Measurements from ENCODE around the gene RARS1. TPM values are rescaled to one million over a fixed set of nuclear protein-coding genes. Genes with fewer than 3 reads are reported as not detected.
"Not testable (repeated sequence)": the region's sequence is repeated elsewhere in the genome, so short reads cannot be mapped to it uniquely, and the experiment has no call there.

The RARS1 gene
- total and polyA plus RNA-seq, 7 experiments from 2014 or later = 21.3 to 110 (median 64.5) TPM

DNA sequence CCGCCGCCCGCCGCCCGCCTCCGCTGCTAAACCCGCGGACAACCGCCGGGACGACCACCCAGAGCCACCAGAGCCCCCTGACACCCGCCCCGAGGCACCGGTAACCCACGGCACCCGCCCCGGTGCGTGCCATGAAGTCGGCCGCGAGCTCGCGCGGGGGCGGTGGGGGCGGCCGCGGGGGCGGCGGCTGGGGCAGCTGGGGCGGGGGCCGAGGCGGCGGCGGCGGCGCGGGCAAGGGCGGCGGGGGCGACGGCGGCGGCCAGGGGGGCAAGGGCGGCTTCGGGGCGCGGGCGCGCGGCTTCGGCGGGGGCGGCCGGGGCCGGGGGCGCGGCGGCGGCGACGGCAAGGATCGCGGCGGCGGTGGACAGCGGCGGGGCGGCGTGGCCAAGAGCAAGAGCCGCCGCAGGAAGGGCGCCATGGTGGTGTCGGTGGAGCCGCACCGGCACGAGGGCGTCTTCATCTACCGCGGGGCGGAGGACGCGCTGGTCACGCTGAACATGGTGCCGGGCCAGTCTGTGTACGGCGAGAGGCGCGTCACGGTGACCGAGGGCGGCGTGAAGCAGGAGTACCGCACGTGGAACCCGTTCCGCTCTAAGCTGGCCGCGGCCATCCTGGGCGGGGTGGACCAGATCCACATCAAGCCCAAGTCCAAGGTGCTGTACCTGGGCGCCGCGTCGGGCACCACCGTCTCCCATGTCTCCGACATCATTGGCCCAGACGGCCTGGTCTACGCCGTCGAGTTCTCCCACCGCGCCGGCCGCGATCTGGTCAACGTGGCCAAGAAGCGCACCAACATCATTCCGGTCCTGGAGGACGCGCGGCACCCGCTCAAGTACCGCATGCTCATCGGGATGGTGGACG, 43.3 kb downstream of the RARS1 start:
- ChIA-PET CTCF (no interaction called here), POLR2A (no interaction called here)
- DNase-seq (no peak), ATAC-seq (no peak)
- Histone ChIP-seq H3K9me3 (ENCODE audit: control insufficient read depth in 2 of 3, low read length in 3 of 3) (no peaks in the 10 kb centered on the region), H3K4me3 (ENCODE audit: low read length) (no peak overlapping the region), H3K36me3 (ENCODE audit: control insufficient read depth in 2 of 3, insufficient read depth in 3 of 3, low read length in 3 of 3) (no peaks in the 10 kb centered on the region), H3K4me1 (ENCODE audit: control insufficient read depth in 2 of 2, insufficient read depth in 2 of 2, low read length in 2 of 2) (no peaks in the 10 kb centered on the region), H3K27me3 (ENCODE audit: control insufficient read depth in 2 of 2, insufficient read depth in 2 of 2, low read length in 2 of 2) (peaks cover 0 to 18% of the 10 kb centered on the region in 2 donors), H3K27ac (ENCODE audit: low read depth, low read length) (no peak overlapping the region)
- intact Hi-C loops (cut with micrococcal nuclease) = loop anchor here in 1 of 2 donors (2.0 kb wide), 1 partner anchor 49 kb away; the partner anchor contains the start of gene PANK3
- H3K27ac Mint-ChIP-seq = no peak overlapping the region
- H3K4me3 Mint-ChIP-seq = peak overlapping the region; percentile 33 to 88 (median 69)
- peaks cover 4 to 18% (median 14%) of the 10 kb centered on the region in 7 donors for H3K4me1 Mint-ChIP-seq
- peaks cover 26 to 51% (median 43%) of the 10 kb centered on the region in 5 donors for H3K27me3 Mint-ChIP-seq
- H3K36me3 Mint-ChIP-seq = peaks cover 0 to 3% (median 0%) of the 10 kb centered on the region in 5 donors
- peaks cover 0 to 13% (median 4%) of the 10 kb centered on the region in 11 donors for H3K9me3 Mint-ChIP-seq

DNA sequence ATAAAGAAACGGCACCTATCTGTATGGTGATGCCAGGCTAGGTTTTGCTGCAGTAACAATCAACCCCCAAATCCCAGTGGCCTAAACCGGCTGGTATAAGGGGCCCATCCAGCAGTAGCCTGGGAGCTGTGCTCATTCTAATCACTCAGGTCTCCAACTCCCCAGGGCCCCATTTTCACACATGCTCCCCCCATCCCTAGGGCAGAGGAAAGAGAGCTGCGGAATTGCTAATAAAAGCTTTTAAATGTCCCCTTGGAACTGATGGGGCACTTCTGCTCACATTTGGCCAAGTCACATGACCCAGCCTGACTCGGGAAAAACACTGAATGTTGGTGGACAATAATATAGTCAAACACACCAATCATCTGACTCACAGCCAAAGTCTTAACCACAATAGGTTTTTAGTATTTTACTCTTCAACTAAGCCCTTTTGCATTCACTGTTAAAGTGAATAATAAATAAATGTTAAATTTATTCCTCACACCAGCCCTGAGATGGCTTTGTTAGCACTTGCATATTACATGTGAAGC, 44.4 kb downstream of the RARS1 start:
- POLR2A ChIA-PET = no interaction called here
- intact Hi-C loops (cut with micrococcal nuclease) = no loop called here
- Histone ChIP-seq H3K9me3 (ENCODE audit: control insufficient read depth in 2 of 3, low read length in 3 of 3) (no peaks in the 10 kb centered on the region), H3K36me3 (ENCODE audit: control insufficient read depth in 2 of 3, insufficient read depth in 3 of 3, low read length in 3 of 3) (no peaks in the 10 kb centered on the region), H3K27me3 (ENCODE audit: control insufficient read depth in 2 of 2, insufficient read depth in 2 of 2, low read length in 2 of 2) (peaks cover 0 to 18% of the 10 kb centered on the region in 2 donors), H3K27ac (ENCODE audit: low read depth, low read length) (no peak overlapping the region), H3K4me1 (ENCODE audit: control insufficient read depth in 2 of 2, insufficient read depth in 2 of 2, low read length in 2 of 2) (no peaks in the 10 kb centered on the region), H3K4me3 (ENCODE audit: low read length) (no peak overlapping the region)
- DNase-seq (no peak), ATAC-seq (no peak)
- Mint-ChIP-seq H3K27me3 (peaks cover 26 to 51% (median 43%) of the 10 kb centered on the region in 5 donors), H3K4me1 (peaks cover 4 to 18% (median 14%) of the 10 kb centered on the region in 7 donors), H3K36me3 (peaks cover 0 to 3% (median 0%) of the 10 kb centered on the region in 5 donors), H3K4me3 (peak overlapping the region; percentile 2 to 88 (median 69)), H3K27ac (no peak overlapping the region), H3K9me3 (peaks cover 0 to 13% (median 4%) of the 10 kb centered on the region in 11 donors)
- CTCF ChIA-PET = no interaction called here

DNA sequence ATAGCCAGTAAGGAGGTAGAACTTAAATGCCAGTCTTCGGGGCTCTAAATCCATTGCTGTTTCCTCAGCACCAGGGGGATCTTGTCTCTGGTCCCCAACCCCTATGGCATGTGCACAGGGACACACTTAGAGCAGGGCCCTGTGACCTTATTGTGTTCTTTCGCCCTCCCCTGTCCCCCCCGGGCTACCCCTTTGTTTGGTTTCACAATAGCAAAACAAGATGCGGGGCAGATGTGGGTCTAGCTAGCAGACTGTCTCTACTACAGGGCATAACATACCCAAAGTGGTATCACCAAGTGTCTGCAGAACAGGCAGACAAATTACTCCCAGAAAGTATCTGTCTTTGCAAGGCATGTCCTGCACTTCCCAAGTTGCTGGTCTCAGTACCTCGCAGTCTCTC, 44.9 kb downstream of the RARS1 start:
- Mint-ChIP-seq H3K27me3 (peaks cover 26 to 51% (median 43%) of the 10 kb centered on the region in 5 donors), H3K9me3 (peaks cover 0 to 13% (median 4%) of the 10 kb centered on the region in 11 donors), H3K4me1 (peaks cover 4 to 18% (median 14%) of the 10 kb centered on the region in 7 donors), H3K36me3 (peaks cover 0 to 3% (median 0%) of the 10 kb centered on the region in 5 donors), H3K4me3 (no peak overlapping the region), H3K27ac (no peak overlapping the region)
- intact Hi-C loops (cut with micrococcal nuclease) = no loop called here
- no peaks in the 10 kb centered on the region for H3K4me1 ChIP-seq (ENCODE audit: control insufficient read depth in 2 of 2, insufficient read depth in 2 of 2, low read length in 2 of 2)
- no peak overlapping the region for H3K27ac ChIP-seq (ENCODE audit: low read depth, low read length)
- ChIA-PET CTCF (no interaction called here), POLR2A (no interaction called here)
- ATAC-seq = no peak
- H3K9me3 ChIP-seq (ENCODE audit: control insufficient read depth in 2 of 3, low read length in 3 of 3) = no peaks in the 10 kb centered on the region
- DNase-seq = no peak
- no peak overlapping the region for H3K4me3 ChIP-seq (ENCODE audit: low read length)
- H3K36me3 ChIP-seq (ENCODE audit: control insufficient read depth in 2 of 3, insufficient read depth in 3 of 3, low read length in 3 of 3) = no peaks in the 10 kb centered on the region
- peaks cover 0 to 18% of the 10 kb centered on the region in 2 donors for H3K27me3 ChIP-seq (ENCODE audit: control insufficient read depth in 2 of 2, insufficient read depth in 2 of 2, low read length in 2 of 2)

DNA sequence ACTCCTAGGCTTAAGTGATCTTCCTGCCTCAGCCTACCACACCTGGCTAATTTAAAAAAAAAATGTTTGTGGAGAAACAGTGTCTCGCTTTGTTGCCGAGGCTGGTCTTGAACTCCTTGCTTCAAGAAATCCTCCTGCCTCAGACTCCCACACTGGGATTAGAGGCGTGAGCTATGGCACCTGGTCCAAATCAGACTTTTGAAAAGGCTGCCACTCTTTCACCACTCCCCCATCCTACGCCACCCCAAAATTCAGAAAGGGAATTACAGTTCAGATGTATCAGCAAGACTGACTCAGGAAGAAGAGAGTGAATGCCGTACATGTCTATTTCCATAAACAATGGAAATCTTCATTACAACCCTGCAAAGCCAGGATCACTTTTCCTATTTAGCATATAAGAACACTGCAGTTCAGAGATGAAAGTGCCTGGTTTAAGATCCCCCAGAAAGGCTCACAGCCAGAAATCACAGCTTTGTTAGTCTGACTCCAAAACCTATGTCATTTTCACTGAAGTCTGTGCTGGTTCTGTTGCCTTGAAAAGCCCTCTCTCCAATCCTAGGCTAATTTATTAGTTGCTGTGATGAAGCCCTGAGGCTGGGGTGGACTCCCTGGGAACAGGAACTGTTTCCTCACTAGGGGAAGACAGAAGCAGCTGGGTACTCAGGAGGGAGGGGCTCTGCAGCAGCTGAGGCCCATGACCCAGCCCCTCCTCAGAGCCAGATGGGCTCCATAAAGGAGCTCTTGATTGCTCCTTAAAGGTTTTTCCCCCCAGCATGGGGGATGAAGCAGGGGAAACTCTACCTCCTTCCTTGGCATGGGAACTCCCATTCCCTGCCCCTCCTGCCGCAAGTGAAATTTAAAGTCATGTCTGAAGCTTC, 46.0 kb downstream of the RARS1 start:
- H3K4me3 Mint-ChIP-seq = peak overlapping the region in 1 of 10 donors; percentile 48

DNA sequence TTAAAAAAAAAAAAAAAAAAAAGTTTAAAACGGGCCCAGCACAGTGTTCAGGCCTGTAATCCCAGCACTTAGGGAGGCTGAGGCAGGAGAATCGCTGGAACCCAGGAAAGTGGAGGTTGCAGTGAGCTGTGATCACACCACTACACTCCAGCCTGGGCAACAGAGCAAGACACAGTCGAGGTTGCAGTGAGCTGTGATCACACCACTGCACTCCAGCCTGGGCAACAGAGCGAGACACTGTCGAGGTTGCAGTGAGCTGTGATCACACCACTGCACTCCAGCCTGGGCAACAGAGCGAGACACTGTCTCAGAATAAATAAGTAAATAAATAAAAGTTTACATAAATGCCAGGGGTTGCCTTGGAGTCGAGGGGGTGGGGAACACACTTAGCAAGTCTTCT, 48.1 kb downstream of the RARS1 start:
- H3K4me3 ChIP-seq (ENCODE audit: low read length); H3K27ac ChIP-seq (ENCODE audit: low read depth, low read length); H3K9me3 Mint-ChIP-seq; H3K4me1 ChIP-seq (ENCODE audit: control insufficient read depth in 2 of 2, insufficient read depth in 2 of 2, low read length in 2 of 2); H3K36me3 Mint-ChIP-seq; POLR2A ChIA-PET; DNase-seq; ATAC-seq; CTCF ChIA-PET; H3K9me3 ChIP-seq (ENCODE audit: control insufficient read depth in 2 of 3, low read length in 3 of 3); H3K36me3 ChIP-seq (ENCODE audit: control insufficient read depth in 2 of 3, insufficient read depth in 3 of 3, low read length in 3 of 3); H3K4me3 Mint-ChIP-seq; H3K27ac Mint-ChIP-seq; intact Hi-C loops (cut with micrococcal nuclease): not testable (repeated sequence)
- peaks cover 0 to 18% of the 10 kb centered on the region in 2 donors for H3K27me3 ChIP-seq (ENCODE audit: control insufficient read depth in 2 of 2, insufficient read depth in 2 of 2, low read length in 2 of 2)
- Mint-ChIP-seq H3K4me1 (peaks cover 0 to 12% (median 9%) of the 10 kb centered on the region in 7 donors), H3K27me3 (peaks cover 19 to 37% (median 35%) of the 10 kb centered on the region in 5 donors)

More for the DNA sequence above, 46.0 kb downstream of the RARS1 start:
- Mint-ChIP-seq H3K27ac (no peak overlapping the region), H3K27me3 (peaks cover 26 to 51% (median 43%) of the 10 kb centered on the region in 5 donors), H3K36me3 (peaks cover 0 to 3% (median 0%) of the 10 kb centered on the region in 5 donors), H3K4me1 (peaks cover 4 to 18% (median 14%) of the 10 kb centered on the region in 7 donors), H3K9me3 (peaks cover 0 to 13% (median 4%) of the 10 kb centered on the region in 11 donors)
- ATAC-seq (no peak), DNase-seq (no peak)
- ChIA-PET CTCF (no interaction called here), POLR2A (no interaction called here)
- Histone ChIP-seq H3K4me1 (ENCODE audit: control insufficient read depth in 2 of 2, insufficient read depth in 2 of 2, low read length in 2 of 2) (no peaks in the 10 kb centered on the region), H3K36me3 (ENCODE audit: control insufficient read depth in 2 of 3, insufficient read depth in 3 of 3, low read length in 3 of 3) (no peaks in the 10 kb centered on the region), H3K4me3 (ENCODE audit: low read length) (no peak overlapping the region), H3K27ac (ENCODE audit: low read depth, low read length) (no peak overlapping the region), H3K9me3 (ENCODE audit: control insufficient read depth in 2 of 3, low read length in 3 of 3) (no peaks in the 10 kb centered on the region), H3K27me3 (ENCODE audit: control insufficient read depth in 2 of 2, insufficient read depth in 2 of 2, low read length in 2 of 2) (peaks cover 0 to 18% of the 10 kb centered on the region in 2 donors)
- intact Hi-C loops (cut with micrococcal nuclease) = no loop called here

DNA sequence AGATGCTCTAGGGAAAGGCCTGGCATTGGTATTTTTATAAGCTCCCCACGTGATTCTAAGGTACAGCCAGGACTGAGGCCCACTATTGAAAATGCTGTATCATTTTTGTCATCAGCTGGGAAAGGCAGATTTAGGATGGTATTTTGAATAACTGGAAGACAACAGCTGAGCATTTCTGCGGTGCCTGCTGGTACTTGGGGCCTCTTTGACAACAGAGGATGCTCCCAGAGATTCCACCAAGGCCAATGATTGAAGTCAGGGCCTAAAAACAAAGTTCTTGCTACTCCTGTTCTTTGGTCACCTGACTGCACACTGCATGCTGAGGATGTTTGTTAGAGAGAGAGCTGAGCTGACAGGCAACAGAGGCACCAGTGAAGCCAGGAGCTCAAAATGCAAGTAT, 50.9 kb downstream of the RARS1 start:
- Mint-ChIP-seq H3K36me3 (no peaks in the 10 kb centered on the region), H3K4me1 (no peaks in the 10 kb centered on the region), H3K27ac (no peak overlapping the region), H3K27me3 (peaks cover 6 to 15% (median 12%) of the 10 kb centered on the region in 5 donors), H3K4me3 (no peak overlapping the region), H3K9me3 (peaks cover 0 to 20% (median 1%) of the 10 kb centered on the region in 11 donors)
- ATAC-seq (no peak), DNase-seq (no peak)
- Histone ChIP-seq H3K27ac (ENCODE audit: low read depth, low read length) (no peak overlapping the region), H3K36me3 (ENCODE audit: control insufficient read depth in 2 of 3, insufficient read depth in 3 of 3, low read length in 3 of 3) (no peaks in the 10 kb centered on the region), H3K9me3 (ENCODE audit: control insufficient read depth in 2 of 3, low read length in 3 of 3) (peaks cover 0 to 4% (median 0%) of the 10 kb centered on the region in 3 experiments), H3K4me1 (ENCODE audit: control insufficient read depth in 2 of 2, insufficient read depth in 2 of 2, low read length in 2 of 2) (no peaks in the 10 kb centered on the region), H3K4me3 (ENCODE audit: low read length) (no peak overlapping the region), H3K27me3 (ENCODE audit: control insufficient read depth in 2 of 2, insufficient read depth in 2 of 2, low read length in 2 of 2) (peaks cover 0 to 4% of the 10 kb centered on the region in 2 donors)
- intact Hi-C loops (cut with micrococcal nuclease) = no loop called here
- POLR2A ChIA-PET = no interaction called here
- CTCF ChIA-PET = no interaction called here

All from naive thymus-derived CD4-positive, alpha-beta T cell (primary cell).